Measurements from ENCODE around the gene PANK4.

Gene PANK4

GRCh38 chr1:2494323-2494693 lies 32.1 kb downstream of the PANK4 start:
- DNase-seq: no peak

- peak; percentile 94 for DNase-seq
Measured at GRCh38 chr1:2493691-2494322, 32.6 kb downstream of the PANK4 start.

- no peak for DNase-seq
Measured at GRCh38 chr1:2493218-2493617, 33.2 kb downstream of the PANK4 start.

GRCh38 chr1:2492091-2492490 lies 34.3 kb downstream of the PANK4 start:
- no peak for DNase-seq

GRCh38 chr1:2489615-2490014 lies 36.8 kb downstream of the PANK4 start:
- no peak for DNase-seq

- no peak for DNase-seq
Measured at GRCh38 chr1:2488688-2489087, 37.7 kb downstream of the PANK4 start.

- DNase-seq: no peak
Measured at GRCh38 chr1:2486558-2486957, 39.8 kb downstream of the PANK4 start.

GRCh38 chr1:2486041-2486440 lies 40.4 kb downstream of the PANK4 start:
- DNase-seq: no peak

GRCh38 chr1:2483970-2484369 lies 42.4 kb downstream of the PANK4 start:
- no peak for DNase-seq

GRCh38 chr1:2483026-2483425 lies 43.4 kb downstream of the PANK4 start:
- no peak for DNase-seq

- DNase-seq: no peak
Measured at GRCh38 chr1:2482588-2482987, 43.8 kb downstream of the PANK4 start.

GRCh38 chr1:2481885-2482284 lies 44.5 kb downstream of the PANK4 start:
- DNase-seq: no peak

GRCh38 chr1:2480986-2481364 lies 45.4 kb downstream of the PANK4 start:
- DNase-seq: no peak

- DNase-seq: no peak
Measured at GRCh38 chr1:2480236-2480985, 46.0 kb downstream of the PANK4 start.

GRCh38 chr1:2479618-2480017 lies 46.8 kb downstream of the PANK4 start:
- no peak for DNase-seq

GRCh38 chr1:2479186-2479585 lies 47.2 kb downstream of the PANK4 start:
- no peak for DNase-seq

- DNase-seq: no peak
Measured at GRCh38 chr1:2477791-2478499, 48.5 kb downstream of the PANK4 start.

GRCh38 chr1:2477309-2477708 lies 49.1 kb downstream of the PANK4 start:
- DNase-seq: no peak

GRCh38 chr1:2476061-2476999 lies 50.1 kb downstream of the PANK4 start, which contains the start of gene PLCH2:
PLCH2 (plus strand) TSS chr1:2476289; CDS start chr1:2476589, 300 bp downstream.
- no peak for DNase-seq

- DNase-seq: no peak
Measured at GRCh38 chr1:2475571-2475970, 50.8 kb downstream of the PANK4 start.

- no peak for DNase-seq
Measured at GRCh38 chr1:2474933-2475371, 51.4 kb downstream of the PANK4 start.

GRCh38 chr1:2474104-2474844 lies 52.1 kb downstream of the PANK4 start:
- no peak for DNase-seq
